GM12878 (cell line): ENCODE data around the gene EXOC3L1. TPM values are rescaled to one million over a fixed set of nuclear protein-coding genes. Genes with fewer than 3 reads are reported as not detected.

Experiments used
- ATAC-seq: fragments of 200-7000 bp; cut with Tn5 transposase; 3 replicates; pipeline ENCODE4 v1.9.1; 2020; ENCODE audit warnings: mild to moderate bottlenecking, moderate library complexity
- BruUV-seq: library from RNA; stranded (reverse); fragments of 400-500 nt; replicated peaks from 2 replicates; lab custom pipeline; 2021; lab: Mats Ljungman, UMichigan
- CTCF ChIA-PET: fragments of 300-600 bp; sonication (Branson Sonifier 250); formaldehyde crosslinking; extraction: SDS; loops from one replicate; lab custom pipeline; 2021; ENCODE audit warnings: inconsistent platforms; lab: Yijun Ruan, JAX
- POLR2A ChIA-PET: fragments of 350-600 bp; formaldehyde crosslinking; extraction: SDS; loops from one replicate; lab custom pipeline; 2021; ENCODE audit warnings: inconsistent platforms; lab: Charles Lee
- RAD21 ChIA-PET: fragments of 300-600 bp; sonication (Branson Sonifier 250); formaldehyde crosslinking; loops from one replicate; lab custom pipeline; 2023; ENCODE audit warnings: antibody characterized with exemption; ENCODE audit not compliant: unreplicated experiment; lab: Charles Lee
- SMC1A ChIA-PET: fragments of 300-600 bp; sonication (Branson Sonifier 250); formaldehyde crosslinking; loops from one replicate; lab custom pipeline; 2023; ENCODE audit not compliant: unreplicated experiment, uncharacterized antibody; lab: Charles Lee
- DNase-seq: peaks from one replicate; pipeline ENCODE4 v3.0.0-alpha.2; 2011; ENCODE audit warnings: low read depth, low spot score
- FAIRE-seq: peaks from 3 replicates; lab custom pipeline; 2011; peaks lifted over from hg19 to GRCh38; lab: Jason Lieb, UNC
- H2AFZ ChIP-seq: 2 replicates; pipeline ENCODE4 v1.6.0; 2011; ENCODE audit warnings: low read depth, low read length, control low read depth; ENCODE audit not compliant: control insufficient read depth
- H3K27ac ChIP-seq: 2 replicates; pipeline ENCODE4 v1.5.1; 2011; ENCODE audit warnings: control low read depth; ENCODE audit not compliant: control insufficient read depth, insufficient read depth
- H3K27me3 ChIP-seq, 2 experiments: replicated peaks in 1 of 2; 2 replicates each; pipeline versions ENCODE4 v1.6.0 to v1.6.1; 2011; ENCODE audit warnings: low read length in 1 of 2; ENCODE audit not compliant: control insufficient read depth in 2 of 2, insufficient read depth in 2 of 2
- H3K36me3 ChIP-seq, 2 experiments: 2 replicates each; pipeline ENCODE4 v1.5.1; 2011; ENCODE audit warnings: low read length in 1 of 2; ENCODE audit not compliant: control insufficient read depth in 2 of 2, insufficient read depth in 2 of 2
- H3K4me1 ChIP-seq: 2 replicates; pipeline ENCODE4 v1.6.1; 2011; ENCODE audit warnings: mild to moderate bottlenecking, low read length, moderate library complexity, mixed read lengths; ENCODE audit not compliant: control insufficient read depth, insufficient read depth
- H3K4me2 ChIP-seq: 2 replicates; pipeline ENCODE4 v1.6.0; 2011; ENCODE audit warnings: control low read depth; ENCODE audit not compliant: control insufficient read depth, insufficient read depth
- H3K4me3 ChIP-seq: fragments of 200-600 bp; sonication (generic); 2 replicates; pipeline ENCODE4 v1.5.1; 2016
- H3K79me2 ChIP-seq: 2 replicates; pipeline ENCODE4 v1.6.0; 2011; ENCODE audit warnings: low read length; ENCODE audit not compliant: control insufficient read depth, insufficient read depth
- H3K9ac ChIP-seq: 2 replicates; pipeline ENCODE4 v1.8.0; 2011; ENCODE audit warnings: low read length, control low read depth, mixed read lengths; ENCODE audit not compliant: control insufficient read depth, insufficient read depth
- H3K9me3 ChIP-seq: replicated peaks from 3 replicates; pipeline ENCODE4 v1.5.1; 2011; ENCODE audit warnings: mild to moderate bottlenecking, low read length; ENCODE audit not compliant: control insufficient read depth, insufficient read depth
- H4K20me1 ChIP-seq: 2 replicates; pipeline ENCODE4 v1.6.0; 2011; ENCODE audit not compliant: control insufficient read depth, insufficient read depth
- ASH2L ChIP-seq: fragments of 300-600, 200-600 bp; sonication (generic); IDR thresholded peaks from 2 replicates; pipeline ENCODE4 v1.6.1; 2017; ENCODE audit warnings: low read depth, mild to moderate bottlenecking, borderline replicate concordance
- EED ChIP-seq: sonication (generic); IDR thresholded peaks from 2 replicates; pipeline ENCODE4 v1.6.1; 2016; ENCODE audit warnings: antibody characterized with exemption, low read depth
- NBN ChIP-seq: fragments of 450-650 bp; IDR thresholded peaks from 2 replicates; pipeline ENCODE4 v1.6.1; 2016
- POLR2A ChIP-seq: IDR thresholded peaks from 2 replicates; pipeline ENCODE4 v1.6.1; 2011; ENCODE audit warnings: low read depth, mild to moderate bottlenecking, low read length
- RB1 ChIP-seq: fragments of 450-650 bp; formaldehyde crosslinking; IDR thresholded peaks from 2 replicates; pipeline ENCODE4 v1.6.1; 2017; ENCODE audit warnings: mild to moderate bottlenecking, borderline replicate concordance
- STAT3 ChIP-seq: IDR thresholded peaks from 2 replicates; pipeline ENCODE4 v1.6.1; 2011; ENCODE audit warnings: low read depth, low read length, improper control_type of control experiment
- TARDBP ChIP-seq: IDR thresholded peaks from 2 replicates; pipeline ENCODE4 v1.6.1; 2016; ENCODE audit warnings: borderline replicate concordance
- YBX1 ChIP-seq: fragments of 450-650 bp; IDR thresholded peaks from 2 replicates; pipeline ENCODE4 v1.6.1; 2016; ENCODE audit warnings: antibody characterized with exemption
- ZBED1 ChIP-seq: IDR thresholded peaks from 2 replicates; pipeline ENCODE4 v1.6.1; 2016; ENCODE audit warnings: borderline replicate concordance
- WGBS: methylation state at CpG from one replicate; pipeline ENCODE4 v1.1.6; 2016; ENCODE audit warnings: low lambda C conversion rate; ENCODE audit not compliant: insufficient replicate concordance, insufficient coverage; ENCODE audit errors: missing lambda C conversion rate; 5-methylcytosine and 5-hydroxymethylcytosine counted together
- in situ Hi-C: fragments of 300-500 bp; cut with MboI; formaldehyde crosslinking; loops from 9 replicates; pipeline ENCODE4 v1.14.3; 2018; ENCODE audit warnings: mixed read lengths
- intact Hi-C: fragments of 100-400 bp; cut with micrococcal nuclease; formaldehyde crosslinking; loops from one replicate; pipeline ENCODE4 v1.14.2; 2022; ENCODE audit not compliant: unreplicated experiment
- polyA plus RNA-seq, 11 experiments: library from polyadenylated mRNA; depleted of rRNA in 4 of 11; unstranded in 6 of 11; stranded (reverse) in 5 of 11; fragments of >200 nt; fragmentation: Nextera tagmentation in 4 of 11; fragmentation: Illumina TruSeq in 1 of 11; extraction: Ambion mirVana in 4 of 11; extraction: Trizol in 1 of 11; gene quantifications; 1 replicate in 1 of 11; 2 replicates in 10 of 11; pipeline versions ENCODE4 v1.2.1 to v1.2.3, GENCODE V29; 2011 to 2016; ENCODE audit warnings: inconsistent platforms in 2 of 11, missing spikeins in 2 of 11, low read depth in 1 of 11
- total RNA-seq, 4 experiments: library from RNA; depleted of rRNA in 3 of 4; stranded (reverse); fragments of >200 nt in 3 of 4; fragmentation: Illumina TruSeq in 1 of 4; extraction: Trizol in 1 of 4; gene quantifications; 2 replicates each; pipeline versions ENCODE4 v1.2.1 to v1.2.3, GENCODE V29; 2013 to 2021
- TF ChIP-seq, protein P1 (sequence below): IDR thresholded peaks from 2 replicates; pipeline ENCODE4 v1.6.1; 2011; ENCODE audit warnings: borderline replicate concordance, low read depth, mild to moderate bottlenecking, moderate library complexity, low read length; ENCODE audit not compliant: insufficient read depth, poor library complexity, severe bottlenecking
- TF ChIP-seq, protein P2 (sequence below): fragments of 450-650 bp; IDR thresholded peaks from 2 replicates; pipeline ENCODE4 v1.6.1; 2014; ENCODE audit warnings: mild to moderate bottlenecking

The EXOC3L1 gene
- total and polyA plus RNA-seq, 10 of the 15 experiments (the other 5 are each of a cell fraction or from before 2014, with no cell fraction given), result 0.07 to 0.42 TPM; not detected in 8

DNA sequence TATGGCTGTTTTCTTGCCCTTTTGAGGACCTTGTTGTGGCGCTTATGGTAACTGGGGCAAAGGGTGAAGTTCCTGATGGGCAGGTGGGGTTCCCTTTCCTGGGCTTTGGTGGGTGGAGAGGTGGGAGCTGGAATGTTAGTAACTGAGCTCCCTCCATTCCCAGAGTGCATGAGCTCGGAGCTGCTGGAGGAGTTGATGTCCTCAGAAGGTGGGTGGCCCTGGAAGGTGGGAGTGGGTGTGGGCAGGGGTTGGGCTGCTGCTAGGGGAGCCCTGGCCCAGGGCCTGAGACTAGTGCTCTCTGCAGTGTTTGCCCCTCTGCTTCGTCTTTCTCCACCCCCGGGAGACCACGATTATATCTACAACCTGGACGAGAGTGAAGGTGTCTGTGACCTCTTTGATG, 7.8 kb upstream of the EXOC3L1 start:
- ChIA-PET RAD21 (interaction anchor here (1.1 to 1.3 kb wide), 2 partner anchors 29 to 49 kb away, joined by 3 read pairs; partner anchors contain the start of gene FHOD1), CTCF (interaction anchor here (0.7 to 2.0 kb wide), 16 partner anchors 8 to 244 kb away, joined by 3 to 13 read pairs (median 4); partner anchors contain the start of gene TMEM208), SMC1A (interaction anchor here (1.2 kb wide), 1 partner anchor 16 kb away, joined by 3 read pairs; no protein-coding TSS in a partner anchor), POLR2A (interaction anchor here (0.6 to 1.0 kb wide), 2 partner anchors 8 to 430 kb away, joined by 3 read pairs; no protein-coding TSS in a partner anchor)
- Histone ChIP-seq H2AFZ (no peak overlapping the region), H3K36me3 (peaks cover 22 to 49% of the 10 kb centered on the region in 2 experiments), H4K20me1 (peaks cover 7% of the 10 kb centered on the region), H3K4me1 (peaks cover 5% of the 10 kb centered on the region; the same call in 1 of the 2 replicates), H3K27ac (no peak overlapping the region), H3K4me3 (no peak overlapping the region), H3K9ac (no peak overlapping the region), H3K79me2 (peaks cover 16% of the 10 kb centered on the region), H3K9me3 (no peaks in the 10 kb centered on the region), H3K27me3 (no peaks in the 10 kb centered on the region), H3K4me2 (no peak overlapping the region)
- intact Hi-C loops, result no loop called here
- ATAC-seq (no peak), FAIRE-seq (no peak), DNase-seq (no peak)
- in situ Hi-C loops, result no loop called here
- WGBS, result 77% methylated on average over 6 of the region's 6 CpGs
- BruUV-seq, result no TSS peak
- TF ChIP-seq POLR2A (peak; percentile 30; the same call in 1 of the 2 replicates), RB1 (no peak), TARDBP (no peak)

DNA sequence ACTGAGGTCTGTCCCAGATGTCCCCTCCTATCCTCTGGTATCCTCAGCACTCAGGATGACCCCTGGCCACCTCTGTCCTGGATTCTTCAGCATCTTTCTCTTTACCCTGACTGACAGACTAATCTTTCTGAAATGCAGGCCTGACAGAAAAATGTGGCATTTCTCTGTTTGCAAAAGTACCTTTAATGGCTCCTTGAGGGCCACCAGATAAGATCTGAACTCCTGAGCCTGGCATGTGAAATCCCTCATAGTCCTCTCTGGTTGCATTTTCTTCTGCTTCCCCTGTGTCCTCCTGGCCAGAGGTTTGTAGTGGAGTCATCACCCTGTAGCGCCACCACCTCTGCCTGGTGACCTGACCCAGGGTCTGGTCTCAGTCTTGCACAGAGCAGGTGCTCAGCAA, 6.9 kb upstream of the EXOC3L1 start:
- RAD21 ChIA-PET, result no interaction called here
- POLR2A ChIA-PET, result no interaction called here
- Histone ChIP-seq H3K27ac (no peak overlapping the region), H4K20me1 (peaks cover 7% of the 10 kb centered on the region), H3K79me2 (peaks cover 23% of the 10 kb centered on the region), H3K9me3 (no peaks in the 10 kb centered on the region), H3K9ac (no peak overlapping the region), H3K4me2 (peak overlapping the region; percentile 17; the same call in 1 of the 2 replicates), H3K27me3 (no peaks in the 10 kb centered on the region), H2AFZ (no peak overlapping the region), H3K36me3 (peaks cover 19 to 42% of the 10 kb centered on the region in 2 experiments), H3K4me3 (no peak overlapping the region), H3K4me1 (peaks cover 5% of the 10 kb centered on the region; the same call in 1 of the 2 replicates)
- SMC1A ChIA-PET, result interaction anchor here (0.9 kb wide), 1 partner anchor 50 kb away, joined by 3 read pairs; the partner anchor contains the start of gene FHOD1
- DNase-seq (no peak), ATAC-seq (no peak), FAIRE-seq (no peak)
- intact Hi-C loops, result no loop called here
- BruUV-seq, result no TSS peak
- 100% methylated on average over 1 of the region's 1 CpG for WGBS
- in situ Hi-C loops, result no loop called here
- CTCF ChIA-PET, result interaction anchor here (0.7 to 1.9 kb wide), 7 partner anchors 8 to 243 kb away, joined by 3 to 6 read pairs (median 4); no protein-coding TSS in a partner anchor
- TF ChIP-seq YBX1 (no peak), ZBED1 (no peak), STAT3 (no peak), NBN (no peak), EED (no peak), ASH2L (no peak)
- TF ChIP-seq, protein P1, sequence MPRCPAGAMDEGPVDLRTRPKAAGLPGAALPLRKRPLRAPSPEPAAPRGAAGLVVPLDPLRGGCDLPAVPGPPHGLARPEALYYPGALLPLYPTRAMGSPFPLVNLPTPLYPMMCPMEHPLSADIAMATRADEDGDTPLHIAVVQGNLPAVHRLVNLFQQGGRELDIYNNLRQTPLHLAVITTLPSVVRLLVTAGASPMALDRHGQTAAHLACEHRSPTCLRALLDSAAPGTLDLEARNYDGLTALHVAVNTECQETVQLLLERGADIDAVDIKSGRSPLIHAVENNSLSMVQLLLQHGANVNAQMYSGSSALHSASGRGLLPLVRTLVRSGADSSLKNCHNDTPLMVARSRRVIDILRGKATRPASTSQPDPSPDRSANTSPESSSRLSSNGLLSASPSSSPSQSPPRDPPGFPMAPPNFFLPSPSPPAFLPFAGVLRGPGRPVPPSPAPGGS, result no peak
- TF ChIP-seq, protein P2, sequence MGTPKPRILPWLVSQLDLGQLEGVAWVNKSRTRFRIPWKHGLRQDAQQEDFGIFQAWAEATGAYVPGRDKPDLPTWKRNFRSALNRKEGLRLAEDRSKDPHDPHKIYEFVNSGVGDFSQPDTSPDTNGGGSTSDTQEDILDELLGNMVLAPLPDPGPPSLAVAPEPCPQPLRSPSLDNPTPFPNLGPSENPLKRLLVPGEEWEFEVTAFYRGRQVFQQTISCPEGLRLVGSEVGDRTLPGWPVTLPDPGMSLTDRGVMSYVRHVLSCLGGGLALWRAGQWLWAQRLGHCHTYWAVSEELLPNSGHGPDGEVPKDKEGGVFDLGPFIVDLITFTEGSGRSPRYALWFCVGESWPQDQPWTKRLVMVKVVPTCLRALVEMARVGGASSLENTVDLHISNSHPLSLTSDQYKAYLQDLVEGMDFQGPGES, result no peak
